ENCODE measurements around the gene FITM2.
"Not testable (repeated sequence)": the region's sequence is repeated elsewhere in the genome, so short reads cannot be mapped to it uniquely, and the experiment has no call there.

FITM2 gene

GRCh38 chr20:44310664-44311639 is at the start of gene FITM2:
FITM2 (minus strand) TSS chr20:44311202; CDS start chr20:44311148, 54 bp downstream.
- peak; percentile 97 for DNase-seq

- no peak for DNase-seq
Measured at GRCh38 chr20:44360221-44360620, 49.2 kb upstream of the FITM2 start.

DNA sequence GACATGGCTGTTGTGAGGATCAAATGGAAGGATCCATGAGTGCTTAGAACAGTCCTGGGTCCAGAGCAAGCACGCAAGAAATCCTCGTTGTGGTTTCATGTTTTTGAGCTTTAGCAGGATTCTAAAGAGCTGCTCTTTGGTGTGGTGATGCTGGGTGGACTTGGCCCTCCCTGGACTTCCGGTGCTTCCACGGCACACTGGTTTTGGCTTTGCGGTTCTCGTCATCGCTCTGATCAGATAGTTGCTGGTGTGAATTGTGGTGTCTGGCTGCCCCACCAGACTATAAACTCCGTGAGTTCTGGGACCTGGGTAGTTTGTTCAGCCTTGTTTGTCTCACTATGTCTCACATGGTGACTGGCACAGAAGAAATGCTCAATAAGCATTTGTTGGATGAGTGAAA is 47.8 kb upstream of the FITM2 start:
- no peak for DNase-seq

- no peak for DNase-seq
Measured at GRCh38 chr20:44357555-44358125, 46.6 kb upstream of the FITM2 start.

DNA sequence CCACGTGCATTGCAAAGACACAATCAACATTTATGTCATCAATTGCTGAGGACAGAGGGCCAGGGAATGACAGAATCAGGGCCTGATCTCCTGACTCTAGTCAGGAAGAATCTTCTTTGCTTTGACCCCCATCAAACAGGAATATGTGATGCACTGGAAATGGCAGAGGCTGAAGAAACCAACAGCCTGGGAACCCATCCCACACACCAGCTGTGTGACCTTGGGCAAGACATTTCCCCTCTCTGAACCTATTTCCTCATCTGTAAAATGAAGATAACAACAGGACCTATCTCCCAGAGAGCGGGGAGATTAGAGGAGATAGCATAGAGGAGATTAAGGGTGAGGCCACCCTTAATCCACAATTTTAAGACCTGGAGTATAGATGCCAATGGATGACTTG is 46.0 kb upstream of the FITM2 start:
- DNase-seq = no peak

- DNase-seq = no peak
Measured at GRCh38 chr20:44356353-44356723, 45.3 kb upstream of the FITM2 start.

GRCh38 chr20:44355498-44356352 is 44.7 kb upstream of the FITM2 start, which contains the start of gene HNF4A:
HNF4A (plus strand) TSS chr20:44355699; CDS start chr20:44355805, 106 bp downstream.
- DNase-seq = no peak

- DNase-seq = no peak
Measured at GRCh38 chr20:44354979-44355497, 44.0 kb upstream of the FITM2 start.

GRCh38 chr20:44350567-44350966 is 39.6 kb upstream of the FITM2 start:
- no peak for DNase-seq

GRCh38 chr20:44349349-44349748 is 38.3 kb upstream of the FITM2 start:
- no peak for DNase-seq

GRCh38 chr20:44348168-44348659 is 37.2 kb upstream of the FITM2 start:
- DNase-seq = no peak

GRCh38 chr20:44345941-44346340 is 34.9 kb upstream of the FITM2 start:
- not testable (repeated sequence) for DNase-seq

- no peak for DNase-seq
Measured at GRCh38 chr20:44345147-44345546, 34.1 kb upstream of the FITM2 start.

DNA sequence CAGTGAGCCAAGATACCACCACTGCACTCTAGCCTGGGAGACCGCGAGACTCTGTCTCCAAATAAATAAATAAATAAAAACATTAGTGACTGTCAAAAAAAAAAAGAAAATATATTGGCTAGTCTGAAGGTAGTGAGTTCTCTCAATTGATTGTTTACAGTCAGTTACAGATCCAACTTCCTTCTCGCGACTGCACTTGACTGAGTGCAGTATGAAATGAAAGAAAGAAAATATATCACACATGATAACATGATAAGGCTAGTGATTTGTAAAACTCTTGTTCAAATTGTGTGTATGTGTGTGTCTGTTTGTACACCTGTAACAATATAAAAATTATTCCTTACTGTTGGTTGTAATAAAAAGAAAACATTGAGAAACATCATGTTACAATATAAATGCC is 33.7 kb upstream of the FITM2 start:
- no peak for DNase-seq

DNA sequence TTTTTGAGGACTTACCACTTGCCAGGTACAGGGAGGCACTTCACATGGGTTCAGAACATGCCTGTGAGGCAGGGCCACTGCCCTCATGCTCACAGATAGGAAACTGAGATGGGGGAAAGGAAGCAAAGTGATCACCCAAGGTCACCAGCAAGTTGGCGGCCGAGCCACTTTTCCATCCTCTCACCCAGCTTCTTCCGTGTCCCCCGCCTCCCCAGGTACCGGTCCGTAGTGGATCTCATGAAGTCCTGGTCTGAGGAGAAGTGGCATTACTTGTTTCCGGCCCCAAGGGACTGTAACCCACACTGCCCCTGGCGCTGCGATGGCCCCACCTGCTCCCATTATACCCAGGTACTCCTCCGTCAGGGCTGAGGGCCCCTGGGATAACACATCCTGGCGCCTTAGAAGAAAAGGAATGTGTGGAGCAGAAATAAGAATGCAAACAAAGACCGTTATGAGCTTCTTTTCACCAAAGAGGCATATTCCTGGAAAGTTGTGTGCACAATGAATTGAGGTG is 32.2 kb upstream of the FITM2 start:
- no peak for DNase-seq

DNA sequence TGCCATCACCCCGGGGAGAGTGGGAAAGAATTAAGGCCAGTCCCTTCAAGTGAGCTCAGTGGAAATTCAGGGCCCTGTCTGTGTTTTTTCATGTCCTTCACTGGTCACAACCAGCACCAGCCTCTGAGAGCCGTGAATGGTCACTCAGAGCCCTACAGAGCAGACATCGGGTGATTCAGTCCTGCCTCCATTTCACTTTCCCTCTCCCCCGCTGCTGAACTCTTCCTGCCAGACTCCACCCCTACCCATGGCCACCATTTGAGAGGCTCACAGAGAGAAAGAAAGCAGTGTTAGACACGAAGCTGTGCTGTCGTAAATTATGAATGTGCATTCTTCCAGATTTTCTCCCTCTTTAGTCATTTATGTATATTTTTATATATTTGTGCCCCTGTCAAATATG is 31.2 kb upstream of the FITM2 start:
- no peak for DNase-seq

DNA sequence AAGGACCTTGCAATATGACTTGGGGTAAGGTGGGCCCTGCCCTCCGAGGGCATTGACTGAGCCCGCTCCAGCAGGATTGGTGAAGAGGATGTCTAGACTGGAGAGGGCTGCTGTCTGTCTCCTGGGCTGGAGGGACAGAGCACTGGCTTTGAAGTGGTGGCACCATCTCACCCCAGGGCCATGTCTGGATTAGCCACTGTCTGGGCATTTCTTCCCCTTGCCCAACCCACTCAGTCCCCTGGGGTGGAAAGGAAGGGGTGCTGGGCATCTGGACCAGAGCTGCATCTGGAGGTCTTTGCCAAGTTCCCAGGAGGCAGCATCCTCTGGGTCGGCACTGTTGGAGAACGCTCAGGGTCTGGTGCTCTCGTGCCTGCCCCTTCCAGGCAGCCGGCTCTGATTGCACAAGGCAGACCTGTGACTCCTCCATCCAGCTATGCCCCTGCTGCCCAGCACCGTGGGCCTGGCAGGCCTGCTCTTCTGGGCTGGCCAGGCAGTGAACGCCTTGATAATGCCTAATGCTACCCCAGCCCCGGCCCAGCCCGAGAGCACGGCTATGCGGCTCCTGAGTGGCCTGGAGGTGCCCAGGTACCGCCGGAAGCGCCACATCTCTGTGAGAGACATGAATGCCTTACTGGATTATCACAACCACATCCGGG is 25.9 kb upstream of the FITM2 start, which contains the start of gene R3HDML:
TSS of gene R3HDML (plus strand) at position 319 of the 656 bp plus-strand sequence. CDS start at position 434, 115 bp downstream.
- no peak for DNase-seq

DNA sequence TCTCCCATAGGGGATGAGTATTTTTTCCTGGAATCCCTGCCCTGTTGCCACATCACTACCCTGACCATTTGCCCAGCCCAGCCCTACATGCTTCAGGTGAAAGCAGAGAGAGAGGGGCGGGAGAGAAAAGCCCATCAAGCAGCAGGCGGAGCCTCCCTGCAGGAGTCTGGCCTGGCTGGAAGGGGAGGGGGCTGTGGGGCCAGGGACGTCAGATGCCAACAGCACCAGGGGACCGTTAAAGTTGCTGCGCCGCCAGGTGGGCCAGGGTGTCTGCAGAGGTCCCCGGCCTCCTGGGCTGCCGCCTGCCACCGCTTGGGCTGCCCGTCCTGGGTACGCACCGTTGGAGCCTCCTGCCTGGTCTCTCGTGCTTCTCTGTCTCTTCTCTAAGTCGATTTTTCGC is 25.1 kb upstream of the FITM2 start:
- DNase-seq = no peak

DNA sequence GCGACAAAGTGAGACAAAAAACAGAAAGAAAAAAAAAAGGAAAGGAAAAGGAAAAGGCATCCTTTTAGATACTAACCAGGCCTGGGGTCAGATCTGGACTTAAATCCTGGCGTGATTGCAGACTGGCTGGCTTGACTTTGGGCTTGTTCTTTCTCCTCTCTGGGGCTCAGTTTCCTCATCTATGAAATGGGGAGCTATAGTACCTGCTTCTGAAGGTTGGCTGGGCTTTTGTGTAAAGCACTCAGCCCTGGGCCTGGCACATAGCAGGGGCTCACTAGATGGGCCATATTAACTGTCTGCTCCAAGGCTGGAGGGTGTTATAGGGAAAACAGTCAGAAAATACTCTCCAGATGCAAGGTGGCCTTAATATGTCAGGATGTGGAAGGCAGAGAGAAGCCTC is 24.7 kb upstream of the FITM2 start:
- DNase-seq = no peak

GRCh38 chr20:44334709-44335108 is 23.7 kb upstream of the FITM2 start:
- no peak for DNase-seq

- no peak for DNase-seq
Measured at GRCh38 chr20:44334306-44334705, 23.3 kb upstream of the FITM2 start.

GRCh38 chr20:44331201-44331600 is 20.2 kb upstream of the FITM2 start:
- no peak for DNase-seq

Measured in 8988T (cell line).